Neural cell (in vitro differentiated cells): ENCODE results near the gene CCDC88C. TPM values are rescaled to one million over a fixed set of nuclear protein-coding genes. Genes with fewer than 3 reads are reported as not detected.

Experiments used
- H2AFZ ChIP-seq: fragments of 200-600, 300-800 bp; sonication (generic), shearing (Covaris generic); 2 replicates; pipeline ENCODE4 v1.6.0; 2014; ENCODE audit warnings: low read depth, mild to moderate bottlenecking, antibody characterized with exemption, low read length, moderate library complexity
- H3F3A ChIP-seq: fragments of 200-600 bp; shearing (Covaris generic); 2 replicates; pipeline ENCODE4 v1.6.1; 2016; ENCODE audit warnings: mild to moderate bottlenecking, moderate library complexity, mixed read lengths, antibody characterized with exemption, low read length; ENCODE audit not compliant: insufficient read depth, poor library complexity, severe bottlenecking
- H3K27ac ChIP-seq: fragments of 200-600, 300-800 bp; sonication (generic), shearing (Covaris generic); 2 replicates; pipeline ENCODE4 v1.5.1; 2014; ENCODE audit warnings: mild to moderate bottlenecking, low read length, moderate library complexity
- H3K27me3 ChIP-seq: fragments of 300-800, 200-600 bp; sonication (generic), shearing (Covaris generic); 2 replicates; pipeline ENCODE4 v1.6.0; 2014; ENCODE audit warnings: mild to moderate bottlenecking, low read depth, low read length, moderate library complexity; ENCODE audit not compliant: insufficient read depth
- H3K36me3 ChIP-seq: fragments of 300-800, 200-600 bp; sonication (generic), shearing (Covaris generic); 2 replicates; pipeline ENCODE4 v1.5.1; 2014; ENCODE audit warnings: mild to moderate bottlenecking, antibody characterized with exemption, low read length, moderate library complexity; ENCODE audit not compliant: insufficient read depth
- H3K4me2 ChIP-seq: fragments of 300-800, 200-600 bp; sonication (generic), shearing (Covaris generic); 2 replicates; pipeline ENCODE4 v1.6.0; 2014; ENCODE audit warnings: mild to moderate bottlenecking, low read length
- H3K4me3 ChIP-seq: fragments of 300-800, 200-600 bp; sonication (generic), shearing (Covaris generic); 2 replicates; pipeline ENCODE4 v1.5.1; 2014; ENCODE audit warnings: mild to moderate bottlenecking, low read length, moderate library complexity
- H3K79me2 ChIP-seq: fragments of 200-600 bp; shearing (Covaris generic); replicated peaks from 2 replicates; pipeline ENCODE4 v1.6.0; 2014; ENCODE audit warnings: mild to moderate bottlenecking, low read length, moderate library complexity; ENCODE audit not compliant: insufficient read depth
- H3K9ac ChIP-seq: fragments of 300-800, 200-600 bp; sonication (generic), shearing (Covaris generic); 2 replicates; pipeline ENCODE4 v1.6.1; 2016; ENCODE audit warnings: mild to moderate bottlenecking, low read length, mixed read lengths
- H3K9me2 ChIP-seq: fragments of 200-600 bp; shearing (Covaris generic); 2 replicates; pipeline ENCODE4 v1.6.1; 2016; ENCODE audit warnings: mild to moderate bottlenecking, low read length, mixed read lengths; ENCODE audit not compliant: insufficient read depth
- H3K9me3 ChIP-seq: fragments of 200-600, 300-800 bp; sonication (generic), shearing (Covaris generic); 2 replicates; pipeline ENCODE4 v1.6.1; 2016; ENCODE audit warnings: mild to moderate bottlenecking, mixed run types, low read length, moderate library complexity, mixed read lengths
- H4K20me1 ChIP-seq: fragments of 200-600 bp; shearing (Covaris generic); 2 replicates; pipeline ENCODE4 v1.6.1; 2016; ENCODE audit warnings: mild to moderate bottlenecking, mixed run types; ENCODE audit not compliant: insufficient read depth
- EP300 ChIP-seq: fragments of 450-650 bp; conservative IDR thresholded peaks from 2 replicates; pipeline ENCODE4 v1.6.1; 2014; ENCODE audit warnings: antibody characterized with exemption, mild to moderate bottlenecking, moderate library complexity; ENCODE audit not compliant: poor library complexity, severe bottlenecking
- EZH2 ChIP-seq: fragments of 200-600, 300-800 bp; shearing (Covaris generic), sonication (generic); IDR thresholded peaks from 2 replicates; pipeline ENCODE4 v1.6.1; 2014; ENCODE audit warnings: antibody characterized with exemption, low read length, borderline replicate concordance, mild to moderate bottlenecking; ENCODE audit not compliant: insufficient read depth, poor library complexity, severe bottlenecking
- MXI1 ChIP-seq: fragments of 450-650 bp; conservative IDR thresholded peaks from 2 replicates; pipeline ENCODE4 v1.6.1; 2014; ENCODE audit warnings: antibody characterized with exemption, mild to moderate bottlenecking; ENCODE audit not compliant: poor library complexity, severe bottlenecking
- POLR2AphosphoS5 ChIP-seq: IDR thresholded peaks from 2 replicates; pipeline ENCODE4 v1.6.1; 2012
- RAD21 ChIP-seq: fragments of 450-650 bp; conservative IDR thresholded peaks from 2 replicates; pipeline ENCODE4 v1.6.1; 2014; ENCODE audit warnings: antibody characterized with exemption, mild to moderate bottlenecking, moderate library complexity
- SMC3 ChIP-seq: fragments of 450-650 bp; conservative IDR thresholded peaks from 2 replicates; pipeline ENCODE4 v1.6.1; 2014; ENCODE audit warnings: antibody characterized with exemption, mild to moderate bottlenecking, moderate library complexity; ENCODE audit not compliant: poor library complexity
- TAF1 ChIP-seq: IDR thresholded peaks from 2 replicates; pipeline ENCODE4 v1.6.1; 2012; ENCODE audit warnings: low read depth
- polyA plus RNA-seq: library from polyadenylated mRNA; depleted of rRNA; stranded (reverse); fragments of >200 nt; gene quantifications from 2 replicates; pipeline ENCODE4 v1.2.3, GENCODE V29; 2014
- TF ChIP-seq, protein P1 (sequence below): IDR thresholded peaks from 2 replicates; pipeline ENCODE4 v1.6.1; 2012; ENCODE audit warnings: borderline replicate concordance
- TF ChIP-seq, protein P2 (sequence below): fragments of 450-650 bp; IDR thresholded peaks from 2 replicates; pipeline ENCODE4 v1.5.1; 2014; ENCODE audit warnings: antibody characterized with exemption, mild to moderate bottlenecking, moderate library complexity; ENCODE audit not compliant: poor library complexity, severe bottlenecking

The CCDC88C gene
- polyA plus RNA-seq, 1 donor from 2014 or later = 20.1 TPM

DNA sequence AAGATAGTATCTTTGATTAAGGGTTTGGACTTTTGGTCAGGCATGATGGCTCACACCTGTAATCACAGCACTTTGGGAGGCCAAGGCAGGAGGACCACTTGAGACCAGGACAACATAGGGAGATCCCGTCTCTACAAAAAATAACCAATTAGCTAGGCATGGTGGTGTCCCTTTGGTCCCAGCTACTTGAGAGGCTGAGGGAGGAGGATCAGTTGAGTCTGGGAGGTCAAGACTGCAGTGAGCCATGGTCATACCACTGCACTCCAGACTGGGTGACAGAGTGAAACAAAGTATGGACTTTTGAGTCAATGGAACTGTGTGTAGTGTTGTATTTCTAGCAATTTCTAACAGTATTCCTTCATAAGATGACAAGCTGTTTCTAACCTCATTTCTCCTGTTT lies 38.7 kb upstream of the CCDC88C start:
- TF ChIP-seq MXI1 (no peak), EZH2 (no peak), RAD21 (no peak), EP300 (no peak), SMC3 (no peak), TAF1 (no peak), POLR2AphosphoS5 (no peak)
- TF ChIP-seq, protein P1, sequence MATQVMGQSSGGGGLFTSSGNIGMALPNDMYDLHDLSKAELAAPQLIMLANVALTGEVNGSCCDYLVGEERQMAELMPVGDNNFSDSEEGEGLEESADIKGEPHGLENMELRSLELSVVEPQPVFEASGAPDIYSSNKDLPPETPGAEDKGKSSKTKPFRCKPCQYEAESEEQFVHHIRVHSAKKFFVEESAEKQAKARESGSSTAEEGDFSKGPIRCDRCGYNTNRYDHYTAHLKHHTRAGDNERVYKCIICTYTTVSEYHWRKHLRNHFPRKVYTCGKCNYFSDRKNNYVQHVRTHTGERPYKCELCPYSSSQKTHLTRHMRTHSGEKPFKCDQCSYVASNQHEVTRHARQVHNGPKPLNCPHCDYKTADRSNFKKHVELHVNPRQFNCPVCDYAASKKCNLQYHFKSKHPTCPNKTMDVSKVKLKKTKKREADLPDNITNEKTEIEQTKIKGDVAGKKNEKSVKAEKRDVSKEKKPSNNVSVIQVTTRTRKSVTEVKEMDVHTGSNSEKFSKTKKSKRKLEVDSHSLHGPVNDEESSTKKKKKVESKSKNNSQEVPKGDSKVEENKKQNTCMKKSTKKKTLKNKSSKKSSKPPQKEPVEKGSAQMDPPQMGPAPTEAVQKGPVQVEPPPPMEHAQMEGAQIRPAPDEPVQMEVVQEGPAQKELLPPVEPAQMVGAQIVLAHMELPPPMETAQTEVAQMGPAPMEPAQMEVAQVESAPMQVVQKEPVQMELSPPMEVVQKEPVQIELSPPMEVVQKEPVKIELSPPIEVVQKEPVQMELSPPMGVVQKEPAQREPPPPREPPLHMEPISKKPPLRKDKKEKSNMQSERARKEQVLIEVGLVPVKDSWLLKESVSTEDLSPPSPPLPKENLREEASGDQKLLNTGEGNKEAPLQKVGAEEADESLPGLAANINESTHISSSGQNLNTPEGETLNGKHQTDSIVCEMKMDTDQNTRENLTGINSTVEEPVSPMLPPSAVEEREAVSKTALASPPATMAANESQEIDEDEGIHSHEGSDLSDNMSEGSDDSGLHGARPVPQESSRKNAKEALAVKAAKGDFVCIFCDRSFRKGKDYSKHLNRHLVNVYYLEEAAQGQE = no peak
- TF ChIP-seq, protein P2, sequence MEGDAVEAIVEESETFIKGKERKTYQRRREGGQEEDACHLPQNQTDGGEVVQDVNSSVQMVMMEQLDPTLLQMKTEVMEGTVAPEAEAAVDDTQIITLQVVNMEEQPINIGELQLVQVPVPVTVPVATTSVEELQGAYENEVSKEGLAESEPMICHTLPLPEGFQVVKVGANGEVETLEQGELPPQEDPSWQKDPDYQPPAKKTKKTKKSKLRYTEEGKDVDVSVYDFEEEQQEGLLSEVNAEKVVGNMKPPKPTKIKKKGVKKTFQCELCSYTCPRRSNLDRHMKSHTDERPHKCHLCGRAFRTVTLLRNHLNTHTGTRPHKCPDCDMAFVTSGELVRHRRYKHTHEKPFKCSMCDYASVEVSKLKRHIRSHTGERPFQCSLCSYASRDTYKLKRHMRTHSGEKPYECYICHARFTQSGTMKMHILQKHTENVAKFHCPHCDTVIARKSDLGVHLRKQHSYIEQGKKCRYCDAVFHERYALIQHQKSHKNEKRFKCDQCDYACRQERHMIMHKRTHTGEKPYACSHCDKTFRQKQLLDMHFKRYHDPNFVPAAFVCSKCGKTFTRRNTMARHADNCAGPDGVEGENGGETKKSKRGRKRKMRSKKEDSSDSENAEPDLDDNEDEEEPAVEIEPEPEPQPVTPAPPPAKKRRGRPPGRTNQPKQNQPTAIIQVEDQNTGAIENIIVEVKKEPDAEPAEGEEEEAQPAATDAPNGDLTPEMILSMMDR = no peak
- Histone ChIP-seq H3K36me3 (no peaks in the 10 kb centered on the region), H3K27me3 (no peaks in the 10 kb centered on the region), H3K9me2 (no peaks in the 10 kb centered on the region), H3K9ac (no peak overlapping the region), H4K20me1 (no peaks in the 10 kb centered on the region), H3K4me2 (no peak overlapping the region), H3K27ac (no peak overlapping the region), H3K4me3 (no peak overlapping the region), H3F3A (no peaks in the 10 kb centered on the region), H2AFZ (no peak overlapping the region), H3K79me2 (no peaks in the 10 kb centered on the region), H3K9me3 (no peaks in the 10 kb centered on the region)

DNA sequence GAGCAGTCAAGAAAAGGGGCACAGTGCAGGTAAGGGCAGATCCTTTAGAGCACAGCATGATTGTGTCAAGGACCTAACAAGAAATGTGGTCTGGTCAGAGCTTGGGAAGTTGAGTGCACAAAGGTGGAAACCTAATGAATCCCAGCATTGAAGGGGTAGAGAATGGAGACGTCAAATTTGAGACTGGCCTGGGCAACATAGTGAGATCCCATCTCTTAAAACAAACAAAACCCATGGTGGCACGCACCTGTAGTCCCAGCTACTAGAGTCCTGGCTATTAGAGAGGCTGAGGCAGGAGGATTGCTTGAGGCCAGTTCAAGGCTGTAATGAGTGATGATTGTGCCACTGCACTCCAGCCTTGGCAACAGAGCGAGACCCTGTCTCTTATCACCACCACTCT lies 37.0 kb upstream of the CCDC88C start:
- Histone ChIP-seq H3K27ac (no peak overlapping the region), H3K27me3 (no peaks in the 10 kb centered on the region), H3F3A (no peaks in the 10 kb centered on the region), H3K9me3 (no peaks in the 10 kb centered on the region), H4K20me1 (no peaks in the 10 kb centered on the region), H3K4me2 (no peak overlapping the region), H2AFZ (no peak overlapping the region), H3K9ac (no peak overlapping the region), H3K4me3 (no peak overlapping the region), H3K79me2 (no peaks in the 10 kb centered on the region), H3K9me2 (no peaks in the 10 kb centered on the region), H3K36me3 (no peaks in the 10 kb centered on the region)
- TF ChIP-seq, protein P2 = no peak
- TF ChIP-seq, protein P1 = no peak
- TF ChIP-seq POLR2AphosphoS5 (no peak), RAD21 (no peak), MXI1 (no peak), EP300 (no peak)
